Measurements from ENCODE around the gene GRXCR2. TPM values are rescaled to one million over a fixed set of nuclear protein-coding genes. Genes with fewer than 3 reads are reported as not detected.
A peak's percentile ranks its signal among the peaks of the same experiment; 100 is the strongest.

GRXCR2 gene
- polyA plus RNA-seq, 1 donor from 2014 or later: not detected

- no peaks in the 10 kb centered on the region for H3K9me3 ChIP-seq (ENCODE audit: low read length)
These were observed 16.8 kb upstream of the GRXCR2 start for GRCh38 chr5:145889611-145890010.

GRCh38 chr5:145887976-145888574 lies 15.3 kb upstream of the GRXCR2 start:
- no peaks in the 10 kb centered on the region for H3K27me3 ChIP-seq (ENCODE audit: insufficient read depth, low read depth, low read length)
- H3K9ac ChIP-seq (ENCODE audit: low read length): no peak overlapping the region
- no peak overlapping the region for H3K4me2 ChIP-seq (ENCODE audit: low read length)
- no peaks in the 10 kb centered on the region for H3F3A ChIP-seq (ENCODE audit: insufficient read depth, low read length, poor library complexity, severe bottlenecking)
- H3K36me3 ChIP-seq (ENCODE audit: insufficient read depth, low read length): no peaks in the 10 kb centered on the region
- peak; percentile 55 for TF ChIP-seq CTCF (IDR thresholded peaks at IDR 0.05; ENCODE audit: poor library complexity, severe bottlenecking)
- peak; percentile 56 for TF ChIP-seq SMC3 (conservative IDR thresholded peaks at IDR 0.05; ENCODE audit: poor library complexity)
- TF ChIP-seq EZH2 (IDR thresholded peaks at IDR 0.05; ENCODE audit: borderline replicate concordance, insufficient read depth, low read length, poor library complexity, severe bottlenecking): no peak
- TF ChIP-seq RAD21 (conservative IDR thresholded peaks at IDR 0.05): peak; percentile 57
- no peaks in the 10 kb centered on the region for H3K9me2 ChIP-seq (ENCODE audit: insufficient read depth, low read length)
- H3K27ac ChIP-seq (ENCODE audit: low read length): no peak overlapping the region
- no peak overlapping the region for H3K4me3 ChIP-seq (ENCODE audit: low read length)
- H3K79me2 ChIP-seq (replicated peaks; ENCODE audit: insufficient read depth, low read length): no peaks in the 10 kb centered on the region
- H3K9me3 ChIP-seq (ENCODE audit: low read length): no peaks in the 10 kb centered on the region
- H4K20me1 ChIP-seq (ENCODE audit: insufficient read depth): no peaks in the 10 kb centered on the region
- no peak overlapping the region for H2AFZ ChIP-seq (ENCODE audit: low read depth, low read length)

More at GRCh38 chr5:145889611-145890010, 16.8 kb upstream of the GRXCR2 start:
- Histone ChIP-seq H3K4me2 (ENCODE audit: low read length) (no peak overlapping the region), H2AFZ (ENCODE audit: low read depth, low read length) (no peak overlapping the region), H3K27ac (ENCODE audit: low read length) (no peak overlapping the region), H3K79me2 (replicated peaks; ENCODE audit: insufficient read depth, low read length) (no peaks in the 10 kb centered on the region), H3K9ac (ENCODE audit: low read length) (no peak overlapping the region), H3K4me3 (ENCODE audit: low read length) (no peak overlapping the region), H3F3A (ENCODE audit: insufficient read depth, low read length, poor library complexity, severe bottlenecking) (no peaks in the 10 kb centered on the region), H3K9me2 (ENCODE audit: insufficient read depth, low read length) (no peaks in the 10 kb centered on the region), H3K27me3 (ENCODE audit: insufficient read depth, low read depth, low read length) (no peaks in the 10 kb centered on the region), H3K36me3 (ENCODE audit: insufficient read depth, low read length) (no peaks in the 10 kb centered on the region), H4K20me1 (ENCODE audit: insufficient read depth) (no peaks in the 10 kb centered on the region)
- TF ChIP-seq RAD21 (conservative IDR thresholded peaks at IDR 0.05): no peak
- no peak for TF ChIP-seq SMC3 (conservative IDR thresholded peaks at IDR 0.05; ENCODE audit: poor library complexity)
- no peak for TF ChIP-seq REST (IDR thresholded peaks at IDR 0.05; ENCODE audit: borderline replicate concordance)
- no peak for TF ChIP-seq TAF1 (IDR thresholded peaks at IDR 0.05; ENCODE audit: low read depth)
- TF ChIP-seq EP300 (conservative IDR thresholded peaks at IDR 0.05; ENCODE audit: poor library complexity, severe bottlenecking): no peak
- no peak for TF ChIP-seq CTCF (IDR thresholded peaks at IDR 0.05; ENCODE audit: poor library complexity, severe bottlenecking)
- no peak for TF ChIP-seq EZH2 (IDR thresholded peaks at IDR 0.05; ENCODE audit: borderline replicate concordance, insufficient read depth, low read length, poor library complexity, severe bottlenecking)
- TF ChIP-seq POLR2AphosphoS5 (IDR thresholded peaks at IDR 0.05): no peak
- TF ChIP-seq MXI1 (conservative IDR thresholded peaks at IDR 0.05; ENCODE audit: poor library complexity, severe bottlenecking): no peak

Measured in neural cell (in vitro differentiated cells).